K562 (cell line): Measurements from ENCODE around the gene EXOSC1. TPM values are rescaled to one million over a fixed set of nuclear protein-coding genes. Genes with fewer than 3 reads are reported as not detected.

Experiments used
- ATAC-seq: fragments of 200-7000 bp; cut with Tn5 transposase; 3 replicates; pipeline ENCODE4 v1.9.1; 2020; ENCODE audit warnings: moderate library complexity
- BruUV-seq: library from RNA; stranded (reverse); fragments of 400-500 nt; replicated peaks from 2 replicates; lab custom pipeline; 2021; lab: Mats Ljungman, UMichigan
- CTCF ChIA-PET: fragments of 300-600 bp; formaldehyde crosslinking; extraction: SDS; loops from one replicate; lab custom pipeline; 2021; ENCODE audit warnings: low intra/inter-chr PET ratio; lab: Yijun Ruan, JAX
- POLR2A ChIA-PET: fragments of 300-600, 350-650 bp; sonication (Branson Sonifier 250); formaldehyde crosslinking; extraction: SDS; loops from one replicate; lab custom pipeline; 2021; ENCODE audit warnings: antibody characterized with exemption, inconsistent platforms; lab: Yijun Ruan, JAX
- DNase-seq, 4 experiments: peaks; one replicate each; pipeline versions ENCODE4 v3.0.0 to v3.0.0-alpha.2; 2011 to 2018; ENCODE audit warnings: low spot score in 3 of 4, mixed read lengths in 3 of 4; ENCODE audit errors: extremely low read depth in 1 of 4
- FAIRE-seq: peaks from 2 replicates; lab custom pipeline; 2011; peaks lifted over from hg19 to GRCh38; lab: Jason Lieb, UNC
- H2AFZ ChIP-seq: 2 replicates; pipeline ENCODE4 v1.6.0; 2011; ENCODE audit warnings: low read depth, low read length, control low read depth, inconsistent platforms
- H3K27ac ChIP-seq: fragments of 200-600 bp; 3 replicates; pipeline ENCODE4 v1.8.0; 2011; ENCODE audit warnings: low read depth, mild to moderate bottlenecking, control low read depth, inconsistent platforms, low read length, moderate library complexity, mixed read lengths; ENCODE audit errors: extremely low read depth
- H3K27me3 ChIP-seq, 2 experiments: fragments of 300-600 bp in 1 of 2; 2 replicates in 1 of 2; 3 replicates in 1 of 2; pipeline versions ENCODE4 v1.6.0 to v1.8.0; 2011; ENCODE audit warnings: inconsistent platforms in 2 of 2, low read length in 2 of 2, mild to moderate bottlenecking in 1 of 2, mixed read lengths in 1 of 2, moderate library complexity in 1 of 2; ENCODE audit not compliant: control insufficient read depth in 2 of 2, insufficient read depth in 2 of 2
- H3K36me3 ChIP-seq: fragments of 300-600 bp; 3 replicates; pipeline ENCODE4 v1.8.0; 2011; ENCODE audit warnings: mild to moderate bottlenecking, low read length, inconsistent platforms; ENCODE audit not compliant: control insufficient read depth, insufficient read depth
- H3K4me1 ChIP-seq, 2 experiments: fragments of 200-600 bp in 1 of 2; replicated peaks in 1 of 2; 2 replicates in 1 of 2; 3 replicates in 1 of 2; pipeline versions ENCODE4 v1.5.1 to v1.8.0; 2011; ENCODE audit warnings: inconsistent platforms in 2 of 2, low read length in 2 of 2, mild to moderate bottlenecking in 1 of 2, mixed read lengths in 1 of 2, moderate library complexity in 1 of 2; ENCODE audit not compliant: control insufficient read depth in 2 of 2, insufficient read depth in 2 of 2
- H3K4me2 ChIP-seq: 2 replicates; pipeline ENCODE4 v1.6.1; 2011; ENCODE audit warnings: low read length, control low read depth, inconsistent platforms, mixed read lengths; ENCODE audit not compliant: insufficient read depth
- H3K4me3 ChIP-seq: fragments of 200-600 bp; sonication (generic), shearing (Covaris generic); 2 replicates; pipeline ENCODE4 v1.5.1; 2016; ENCODE audit warnings: control low read depth, inconsistent platforms
- H3K79me2 ChIP-seq: fragments of 200-600 bp; 3 replicates; pipeline ENCODE4 v1.8.0; 2011; ENCODE audit warnings: low read length, inconsistent platforms; ENCODE audit not compliant: control insufficient read depth, insufficient read depth
- H3K9ac ChIP-seq, 2 experiments: 2 replicates each; pipeline versions ENCODE4 v1.6.0 to v1.6.1; 2011; ENCODE audit warnings: low read depth in 2 of 2, low read length in 2 of 2, control low read depth in 1 of 2, inconsistent platforms in 1 of 2, mild to moderate bottlenecking in 1 of 2, mixed read lengths in 1 of 2; ENCODE audit not compliant: insufficient read depth in 1 of 2
- H3K9me1 ChIP-seq: one replicate; pipeline ENCODE4 v1.6.0; 2011; ENCODE audit warnings: inconsistent platforms, mild to moderate bottlenecking, low read length, moderate library complexity; ENCODE audit not compliant: control insufficient read depth, insufficient read depth
- H3K9me3 ChIP-seq: replicated peaks from 2 replicates; pipeline ENCODE4 v1.5.1; 2011; ENCODE audit warnings: low read depth, low read length, inconsistent platforms; ENCODE audit not compliant: control insufficient read depth, insufficient read depth
- H4K20me1 ChIP-seq: replicated peaks from 2 replicates; pipeline ENCODE4 v1.6.1; 2011; ENCODE audit warnings: low read length, inconsistent platforms, mixed read lengths; ENCODE audit not compliant: control insufficient read depth, insufficient read depth
- ESRRA ChIP-seq: fragments of 450-650 bp; IDR thresholded peaks from 2 replicates; pipeline ENCODE4 v1.6.1; 2014; ENCODE audit warnings: low read depth, mild to moderate bottlenecking, moderate library complexity, borderline replicate concordance
- FOXJ3 ChIP-seq: sonication (generic); formaldehyde crosslinking; IDR thresholded peaks from 2 replicates; pipeline ENCODE4 v1.4.0; 2020; ENCODE audit warnings: mild to moderate bottlenecking, missing genetic modification reagents
- PHF20 ChIP-seq: fragments of 450-650 bp; IDR thresholded peaks from 2 replicates; pipeline ENCODE4 v1.6.1; 2018; ENCODE audit not compliant: partially characterized antibody
- SOX6 ChIP-seq: fragments of 450-650 bp; IDR thresholded peaks from 2 replicates; pipeline ENCODE4 v1.6.1; 2014; ENCODE audit warnings: mild to moderate bottlenecking
- ZNF395 ChIP-seq: fragments of 200-800 bp; sonication (Bioruptor generic); IDR thresholded peaks from 2 replicates; pipeline ENCODE4 v1.6.1; 2017; ENCODE audit warnings: missing genetic modification characterization, missing compliant biosample characterization
- ZNF695 ChIP-seq: fragments of 450-650 bp; formaldehyde crosslinking; IDR thresholded peaks from 2 replicates; pipeline ENCODE4 v1.4.0; 2020; ENCODE audit warnings: mild to moderate bottlenecking, moderate library complexity
- WGBS: fragments of 100-300 bp; shearing (Covaris generic); methylation state at CpG from one replicate; pipeline ENCODE4 v1.1.6; 2016; ENCODE audit warnings: low coverage, mixed read lengths; ENCODE audit not compliant: insufficient coverage; ENCODE audit errors: missing lambda C conversion rate; 5-methylcytosine and 5-hydroxymethylcytosine counted together
- in situ Hi-C: fragments of 300-500 bp; cut with MboI; formaldehyde crosslinking; loops from 4 replicates; pipeline ENCODE4 v1.15.0; 2018; ENCODE audit warnings: inconsistent platforms, mixed read lengths
- intact Hi-C: fragments of 100-400 bp; cut with micrococcal nuclease; formaldehyde crosslinking; loops from 2 replicates; pipeline ENCODE4 v1.14.2; 2022
- polyA plus RNA-seq, 8 experiments: library from polyadenylated mRNA; depleted of rRNA in 4 of 8; stranded (reverse) in 5 of 8; unstranded in 3 of 8; fragments of >200 nt; fragmentation: Nextera tagmentation in 2 of 8; fragmentation: Illumina TruSeq in 1 of 8; extraction: Ambion mirVana in 2 of 8; extraction: Trizol in 1 of 8; gene quantifications; 2 replicates each; pipeline versions ENCODE4 v1.2.1 to v1.2.3, GENCODE V29; 2011 to 2014; ENCODE audit warnings: inconsistent platforms in 1 of 8, missing spikeins in 1 of 8
- total RNA-seq, 7 experiments: library from RNA; depleted of rRNA in 6 of 7; stranded (reverse); fragments of >200 nt in 6 of 7; fragmentation: Illumina TruSeq in 2 of 7; extraction: Trizol in 2 of 7; gene quantifications; 2 replicates each; pipeline versions ENCODE4 v1.2.1 to v1.2.3, GENCODE V29; 2011 to 2021; ENCODE audit warnings: low replicate concordance in 1 of 7

EXOSC1 gene
- total and polyA plus RNA-seq, 9 of the 15 experiments (the other 6 are each of a cell fraction or from before 2014, with no cell fraction given) = 44.3 to 117 (median 67.0) TPM

GRCh38 chr10:97408496-97408992 lies 37.3 kb downstream of the EXOSC1 start:
- no peak for ATAC-seq
- H3K9me1 ChIP-seq = no peaks in the 10 kb centered on the region
- intact Hi-C loops = loop anchor here (5.0 kb wide), 1 partner anchor 144 kb away; no protein-coding TSS in a partner anchor
- peak overlapping the region; percentile 74 for H2AFZ ChIP-seq
- 0 out of 2 replicates have a peak, but pooled peaks have one; percentile 18 for TF ChIP-seq ESRRA
- TF ChIP-seq ZNF395 (CRISPR knock-in tag) = no peak
- H3K4me1 ChIP-seq = peaks cover 18 to 22% of the 10 kb centered on the region in 2 experiments; a peak in 3 of 5 replicates
- H3K79me2 ChIP-seq = no peaks in the 10 kb centered on the region
- no peaks in the 10 kb centered on the region for H3K9me3 ChIP-seq
- ChIA-PET CTCF (no interaction called here), POLR2A (interaction anchor here (0.7 kb wide), 1 partner anchor 23 kb away, joined by 3 read pairs; no protein-coding TSS in a partner anchor)
- peak overlapping the region in 1 of 2 experiments; percentile 58; a peak in 1 of 4 replicates for H3K9ac ChIP-seq
- no TSS peak for BruUV-seq
- 58% methylated on average over 7 of the region's 10 CpGs for WGBS
- H3K4me2 ChIP-seq = no peak overlapping the region
- H3K4me3 ChIP-seq = no peak overlapping the region
- in situ Hi-C loops = no loop called here
- H3K27ac ChIP-seq = no peak overlapping the region
- no peak for FAIRE-seq
- H4K20me1 ChIP-seq = no peaks in the 10 kb centered on the region
- no peaks in the 10 kb centered on the region for H3K36me3 ChIP-seq
- DNase-seq = no peak
- no peaks in the 10 kb centered on the region for H3K27me3 ChIP-seq

GRCh38 chr10:97407952-97408248 lies 37.9 kb downstream of the EXOSC1 start:
- intact Hi-C loops (loop anchor here (1.0 to 5.0 kb wide), 3 partner anchors 18 to 144 kb away; partner anchors contain the start of genes EXOSC1, PGAM1 and ZDHHC16), in situ Hi-C loops (no loop called here)
- TF ChIP-seq SOX6 (no peak), PHF20 (peak; percentile 9), ZNF695 (CRISPR knock-in tag) (no peak), FOXJ3 (CRISPR knock-in tag) (no peak)
- Histone ChIP-seq H3K9me1 (no peaks in the 10 kb centered on the region), H4K20me1 (no peaks in the 10 kb centered on the region), H3K4me2 (no peak overlapping the region), H3K27ac (no peak overlapping the region), H3K9ac (no peak overlapping the region; a peak in 1 of 4 replicates), H2AFZ (no peak overlapping the region), H3K9me3 (no peaks in the 10 kb centered on the region), H3K79me2 (no peaks in the 10 kb centered on the region), H3K36me3 (no peaks in the 10 kb centered on the region), H3K4me3 (no peak overlapping the region), H3K4me1 (peaks cover 18 to 20% of the 10 kb centered on the region in 2 experiments; a peak in 3 of 5 replicates), H3K27me3 (no peaks in the 10 kb centered on the region)
- BruUV-seq = no TSS peak
- 85% methylated on average over 2 of the region's 2 CpGs for WGBS
- ChIA-PET POLR2A (interaction anchor here (0.6 kb wide), 1 partner anchor 155 kb away, joined by 3 read pairs; no protein-coding TSS in a partner anchor), CTCF (interaction anchor here (1.1 to 1.5 kb wide), 2 partner anchors 146 to 205 kb away, joined by 7 to 10 read pairs; no protein-coding TSS in a partner anchor)
- DNase-seq (no peak), FAIRE-seq (no peak), ATAC-seq (no peak)
